Fibroblast of peridontal ligament (primary cell): ENCODE results near the gene CROCC2.

Experiments
- DNase-seq: peaks from one replicate; pipeline ENCODE4 v3.0.0-alpha.2; 2010; ENCODE audit errors: extremely low read depth

Gene CROCC2

GRCh38 chr2:241014224-241014623 is 108.1 kb downstream of the CROCC2 start:
- no peak for DNase-seq

- DNase-seq: no peak
These were observed 108.6 kb downstream of the CROCC2 start for GRCh38 chr2:241014764-241015163.

DNA sequence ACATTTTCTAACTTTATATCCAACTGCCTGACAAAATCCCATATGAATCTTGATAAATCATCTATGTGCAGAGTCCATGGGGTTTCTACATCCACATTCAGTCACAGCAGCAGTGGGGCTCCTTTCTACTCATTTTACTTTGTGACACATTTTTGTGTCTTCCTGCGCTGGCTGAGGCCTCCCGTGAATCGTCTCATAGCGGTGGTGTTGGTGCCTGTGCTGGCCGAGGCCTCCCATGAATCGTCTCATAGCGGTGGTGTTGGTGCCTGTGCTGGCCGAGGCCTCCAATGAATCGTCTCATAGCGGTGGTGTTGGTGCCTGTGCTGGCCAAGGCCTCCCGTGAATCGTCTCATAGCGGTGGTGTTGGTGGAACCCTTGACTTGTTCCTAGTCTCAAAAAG is 109.3 kb downstream of the CROCC2 start:
- DNase-seq: no peak

- DNase-seq: no peak
These were observed 111.2 kb downstream of the CROCC2 start for GRCh38 chr2:241017228-241017940.

DNA sequence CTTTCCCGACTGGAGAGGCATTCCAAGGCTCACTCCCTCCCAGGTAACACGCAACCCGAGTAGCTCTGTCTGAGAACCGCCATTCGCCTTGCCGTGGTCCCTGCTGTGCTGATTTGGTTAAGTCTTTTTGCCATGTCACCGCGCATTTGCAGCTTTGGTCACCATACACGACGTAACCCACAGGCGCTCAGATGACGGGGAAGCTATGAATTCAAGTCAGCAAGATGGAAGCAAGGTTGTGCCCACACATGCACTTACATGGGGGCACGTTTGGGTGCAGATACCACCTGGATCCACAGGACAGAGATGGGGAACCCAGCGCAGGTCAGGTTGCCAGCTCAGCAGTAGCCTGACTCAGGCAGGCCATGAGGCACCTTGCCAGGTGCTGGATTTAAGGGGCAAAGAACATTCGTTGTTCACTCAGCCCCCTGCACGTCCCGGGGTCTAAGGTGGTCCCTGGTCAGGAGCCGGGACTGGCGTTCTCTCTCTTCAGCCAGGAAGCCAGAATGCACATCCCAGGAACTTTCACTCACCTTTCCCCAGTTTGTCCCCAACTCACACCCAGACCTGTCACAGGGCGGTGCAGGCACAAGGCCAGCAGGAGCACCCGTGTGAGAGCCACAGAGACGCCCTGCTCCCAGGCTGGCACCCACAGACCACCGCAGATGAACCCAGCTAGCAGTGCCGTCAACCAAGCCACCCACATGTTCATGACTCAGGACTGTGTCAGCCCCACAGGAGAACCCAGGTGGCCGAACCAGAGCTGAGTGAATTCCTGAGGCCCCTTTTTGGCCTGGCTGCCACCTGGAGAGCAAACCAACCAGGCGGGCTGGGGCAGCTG is 112.1 kb downstream of the CROCC2 start:
- no peak for DNase-seq

GRCh38 chr2:241019441-241020139 is 113.5 kb downstream of the CROCC2 start:
- no peak for DNase-seq

GRCh38 chr2:241020201-241020600 is 114.1 kb downstream of the CROCC2 start:
- no peak for DNase-seq

- no peak for DNase-seq
These were observed 114.6 kb downstream of the CROCC2 start for GRCh38 chr2:241020629-241021190.

GRCh38 chr2:241025639-241026038 is 119.5 kb downstream of the CROCC2 start:
- peak; percentile 9 for DNase-seq

GRCh38 chr2:241029599-241030332 is 123.6 kb downstream of the CROCC2 start:
- DNase-seq: no peak

GRCh38 chr2:241030333-241030680 is 124.2 kb downstream of the CROCC2 start:
- DNase-seq: no peak

DNA sequence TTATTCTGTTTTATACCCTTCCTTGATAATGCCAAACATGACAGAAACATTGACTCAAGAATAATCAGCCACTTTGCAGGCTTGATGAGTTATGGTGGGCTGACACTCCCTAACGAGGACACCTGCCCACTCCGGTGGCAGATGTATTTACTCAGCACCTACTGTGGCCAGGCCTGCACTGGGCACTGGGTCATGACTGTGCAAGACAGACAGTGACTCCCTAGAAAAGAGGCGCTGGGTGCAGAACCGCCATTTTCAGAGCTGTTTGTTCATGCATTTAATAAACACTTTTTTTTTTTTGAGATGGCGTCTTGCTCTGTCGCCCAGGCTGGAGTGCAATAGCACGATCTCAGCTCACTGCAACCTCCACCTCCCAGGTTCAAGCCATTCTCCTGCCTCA is 124.7 kb downstream of the CROCC2 start:
- no peak for DNase-seq

DNA sequence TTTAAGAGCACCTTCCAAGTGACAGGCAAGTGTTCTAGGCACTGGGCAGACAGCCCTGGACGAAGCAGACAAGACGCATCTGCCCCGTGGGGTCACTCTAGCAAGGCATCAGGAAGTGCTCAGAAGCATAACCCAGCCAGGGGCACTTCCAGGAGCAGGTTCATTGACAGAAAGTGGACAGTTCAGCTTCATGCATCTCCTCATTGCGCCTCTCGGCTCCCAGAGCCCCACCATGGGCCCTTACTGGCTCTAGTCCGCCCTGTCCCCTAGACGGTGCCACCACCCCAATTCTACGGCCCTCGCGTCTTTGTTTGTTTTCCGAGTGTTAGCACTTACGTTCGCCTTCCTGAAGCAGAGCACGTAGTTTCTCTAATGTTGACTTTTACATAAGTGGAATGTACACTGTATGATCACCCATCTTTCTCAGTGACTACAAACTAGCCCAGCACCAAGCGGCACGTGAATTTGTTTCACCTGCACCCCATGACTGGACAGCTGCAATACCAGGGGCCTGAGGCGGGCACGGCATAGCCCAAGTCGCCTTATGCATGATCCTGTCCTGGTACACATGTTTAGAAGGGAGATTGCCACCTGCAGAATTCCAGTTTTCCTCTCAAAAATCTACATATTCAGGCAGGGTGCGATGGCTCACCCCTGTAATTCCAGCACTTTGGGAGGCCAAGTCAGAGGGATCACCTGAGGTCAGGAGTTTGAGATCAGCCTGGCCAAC is 125.5 kb downstream of the CROCC2 start:
- no peak for DNase-seq

DNA sequence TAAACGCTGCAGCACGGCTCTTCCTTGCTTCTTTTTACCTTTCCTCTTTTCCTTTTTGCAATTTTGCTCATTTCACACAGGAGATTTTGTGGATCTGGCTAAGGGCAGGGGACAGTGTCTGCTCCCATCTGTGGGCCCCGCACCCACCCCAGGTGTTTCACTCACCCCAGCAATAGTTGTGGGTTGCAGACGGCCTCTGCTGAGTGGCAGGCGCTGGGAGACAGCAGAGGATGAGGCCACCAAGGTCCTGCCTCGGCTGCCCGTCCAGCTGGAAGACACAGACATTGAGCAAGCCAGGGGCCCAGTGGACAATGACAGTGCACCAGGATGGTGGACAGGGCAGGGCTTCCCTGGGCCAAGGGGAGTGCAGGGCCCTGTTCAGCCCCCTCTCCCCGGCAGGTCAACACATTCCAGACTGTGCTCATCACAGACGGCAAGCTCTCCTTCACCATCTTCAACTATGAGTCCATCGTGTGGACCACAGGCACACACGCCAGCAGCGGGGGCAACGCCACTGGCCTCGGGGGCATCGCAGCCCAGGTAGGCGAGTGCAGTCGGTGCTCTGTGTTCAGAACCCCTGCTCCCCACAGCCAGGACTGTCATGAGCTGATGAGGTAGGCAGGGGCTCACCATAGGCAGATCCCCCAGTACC is 127.3 kb downstream of the CROCC2 start:
- DNase-seq: no peak

DNA sequence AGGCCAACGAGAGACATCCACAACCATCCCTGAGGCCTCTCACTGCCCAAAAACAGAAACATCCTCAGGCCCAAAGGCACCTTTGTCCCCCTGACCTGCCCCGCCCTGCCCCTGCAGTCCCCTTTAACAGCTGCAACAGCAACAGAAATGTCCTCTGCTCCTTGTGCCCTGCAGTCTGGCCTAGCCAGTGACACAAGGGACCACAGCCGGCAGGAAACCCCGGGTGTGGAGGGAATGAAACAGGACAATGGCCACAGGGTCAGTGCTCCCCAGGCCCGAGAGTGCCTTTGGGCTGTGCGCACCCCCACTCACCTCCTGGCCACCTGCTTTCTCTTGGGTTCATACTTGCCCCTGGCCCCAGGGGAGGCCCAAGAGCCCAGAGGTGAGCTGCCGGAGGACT is 127.9 kb downstream of the CROCC2 start:
- DNase-seq: no peak

- no peak for DNase-seq
These were observed 128.5 kb downstream of the CROCC2 start for GRCh38 chr2:241034490-241035141.

DNA sequence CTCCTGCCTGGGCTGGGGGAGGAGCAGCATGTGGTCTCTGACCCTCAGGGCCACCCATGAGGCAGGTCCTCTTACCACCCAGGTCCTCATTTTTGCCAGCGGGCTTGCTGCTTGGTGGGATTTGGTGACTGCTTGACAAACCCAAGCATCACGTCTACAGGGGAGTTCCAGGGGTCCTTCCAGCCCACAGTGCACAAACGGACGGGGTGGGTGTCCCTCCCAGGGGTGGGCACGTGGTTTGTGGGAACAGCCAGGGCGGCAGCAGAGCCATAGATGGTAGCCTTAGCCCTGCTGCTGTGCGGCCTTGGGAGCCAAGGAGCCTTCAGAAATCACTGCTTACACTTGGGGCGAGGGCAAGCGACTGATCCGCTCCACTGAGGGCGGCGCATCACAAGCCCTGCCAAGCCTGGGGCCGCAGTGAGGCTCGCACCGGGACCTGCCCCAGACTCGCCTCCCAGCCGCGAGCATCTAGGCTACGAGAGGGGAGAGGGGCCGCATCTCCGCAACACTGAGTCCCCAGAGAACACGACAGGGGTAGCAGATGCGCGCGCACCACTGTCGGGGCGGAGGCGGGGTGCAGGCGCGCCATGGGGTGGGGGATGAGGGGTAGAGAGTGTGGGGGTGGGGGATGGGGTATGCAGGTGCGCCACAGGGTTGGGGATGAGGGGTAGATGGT is 129.1 kb downstream of the CROCC2 start:
- DNase-seq: no peak

DNA sequence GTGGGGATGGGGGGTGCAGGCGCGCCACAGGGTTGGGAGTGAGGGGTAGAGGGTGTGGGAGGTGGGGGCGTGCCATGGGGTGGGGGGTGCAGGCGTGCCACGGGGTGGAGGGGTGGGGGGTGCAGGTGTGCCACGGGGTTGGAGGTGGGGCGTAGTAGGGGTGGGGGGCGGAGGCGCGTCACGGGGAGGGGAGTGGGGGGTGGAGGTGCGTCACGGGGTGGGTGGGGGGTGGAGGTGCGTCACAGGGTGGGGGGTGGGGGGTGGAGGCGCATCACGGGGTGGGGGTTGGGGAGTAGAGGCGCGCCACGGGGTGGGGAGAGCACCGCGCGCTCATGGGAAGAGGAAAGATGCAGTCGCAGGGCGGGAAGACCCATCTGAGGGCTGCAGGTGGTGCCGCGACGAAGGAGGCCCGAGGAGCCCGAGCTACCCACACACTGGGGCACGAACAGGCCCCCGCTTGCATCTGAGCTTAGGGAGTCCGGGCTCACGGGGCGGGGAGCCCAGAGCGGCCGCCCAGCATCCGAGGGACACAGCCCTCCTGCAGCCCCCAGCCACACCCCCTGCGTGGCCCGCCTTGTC is 129.8 kb downstream of the CROCC2 start:
- DNase-seq: no peak

- DNase-seq: no peak
These were observed 130.3 kb downstream of the CROCC2 start for GRCh38 chr2:241036397-241036963.
